A673 (cell line): ENCODE data around the gene SLC52A3. TPM values are rescaled to one million over a fixed set of nuclear protein-coding genes. Genes with fewer than 3 reads are reported as not detected.

Experiments used
- BruUV-seq: library from RNA; stranded (reverse); fragments of 400-500 nt; replicated peaks from 2 replicates; lab custom pipeline; 2021; lab: Mats Ljungman, UMichigan
- CTCF ChIA-PET: fragments of 300-600 bp; sonication (Branson Sonifier 250); formaldehyde crosslinking; loops from one replicate; lab custom pipeline; 2022; ENCODE audit warnings: antibody characterized with exemption; lab: Charles Lee
- POLR2A ChIA-PET: fragments of 300-600 bp; sonication (Branson Sonifier 250); formaldehyde crosslinking; loops from one replicate; lab custom pipeline; 2022; ENCODE audit warnings: antibody characterized with exemption; ENCODE audit not compliant: low non-redundant PET; lab: Charles Lee
- DNase-seq: peaks from one replicate; pipeline ENCODE4 v3.0.0-alpha.2; 2015; ENCODE audit warnings: low spot score
- H3K27ac ChIP-seq: fragments of 200-600 bp; sonication (generic); 2 replicates; pipeline ENCODE4 v1.5.1; 2016; ENCODE audit warnings: mixed run types, low read depth, mild to moderate bottlenecking, mixed read lengths, antibody characterized with exemption, low read length; ENCODE audit not compliant: poor library complexity, severe bottlenecking
- H3K27me3 ChIP-seq: fragments of 200-600 bp; sonication (generic); replicated peaks from 2 replicates; pipeline ENCODE4 v1.6.1; 2017; ENCODE audit warnings: mixed run types, low read depth, mild to moderate bottlenecking, mixed read lengths, antibody characterized with exemption, low read length; ENCODE audit not compliant: insufficient read depth, poor library complexity
- H3K36me3 ChIP-seq: fragments of 200-600 bp; sonication (generic); 2 replicates; pipeline ENCODE4 v1.6.1; 2016; ENCODE audit warnings: mixed run types, mild to moderate bottlenecking, mixed read lengths, antibody characterized with exemption, low read length; ENCODE audit not compliant: insufficient read depth, poor library complexity, severe bottlenecking
- H3K4me1 ChIP-seq: fragments of 200-600 bp; sonication (generic); 2 replicates; pipeline ENCODE4 v1.6.1; 2017; ENCODE audit warnings: mixed run types, mild to moderate bottlenecking, mixed read lengths, antibody characterized with exemption, low read length; ENCODE audit not compliant: insufficient read depth, poor library complexity, severe bottlenecking
- H3K4me3 ChIP-seq: fragments of 200-600 bp; sonication (generic); 2 replicates; pipeline ENCODE4 v1.5.1; 2016; ENCODE audit warnings: low read depth, mixed run types, mild to moderate bottlenecking, mixed read lengths, low read length; ENCODE audit not compliant: poor library complexity, severe bottlenecking
- H3K9me3 ChIP-seq: fragments of 200-600 bp; sonication (generic); 2 replicates; pipeline ENCODE4 v1.6.1; 2016; ENCODE audit warnings: mixed run types, low read depth, mild to moderate bottlenecking, mixed read lengths, antibody characterized with exemption, low read length; ENCODE audit not compliant: poor library complexity, severe bottlenecking
- CTCF ChIP-seq: fragments of 300-800, 200-600 bp; sonication (generic); conservative IDR thresholded peaks from 2 replicates; pipeline ENCODE4 v1.5.1; 2017; ENCODE audit warnings: low read depth, mild to moderate bottlenecking, antibody characterized with exemption, low read length, moderate library complexity, mixed read lengths
- EZH2 ChIP-seq: fragments of 200-600 bp; sonication (generic); IDR thresholded peaks from 2 replicates; pipeline ENCODE4 v1.6.1; 2017; ENCODE audit warnings: borderline replicate concordance, low read depth, mild to moderate bottlenecking, mixed read lengths, antibody characterized with exemption, low read length; ENCODE audit not compliant: poor library complexity, severe bottlenecking
- intact Hi-C: fragments of 100-400 bp; cut with micrococcal nuclease; formaldehyde crosslinking; loops from one replicate; pipeline ENCODE4 v1.10.0; 2022; ENCODE audit not compliant: unreplicated experiment
- total RNA-seq: library from RNA; stranded (reverse); gene quantifications from 2 replicates; pipeline ENCODE4 v1.2.3, GENCODE V29; 2021

The SLC52A3 gene
- total RNA-seq, 1 experiment from 2014 or later = not detected

DNA sequence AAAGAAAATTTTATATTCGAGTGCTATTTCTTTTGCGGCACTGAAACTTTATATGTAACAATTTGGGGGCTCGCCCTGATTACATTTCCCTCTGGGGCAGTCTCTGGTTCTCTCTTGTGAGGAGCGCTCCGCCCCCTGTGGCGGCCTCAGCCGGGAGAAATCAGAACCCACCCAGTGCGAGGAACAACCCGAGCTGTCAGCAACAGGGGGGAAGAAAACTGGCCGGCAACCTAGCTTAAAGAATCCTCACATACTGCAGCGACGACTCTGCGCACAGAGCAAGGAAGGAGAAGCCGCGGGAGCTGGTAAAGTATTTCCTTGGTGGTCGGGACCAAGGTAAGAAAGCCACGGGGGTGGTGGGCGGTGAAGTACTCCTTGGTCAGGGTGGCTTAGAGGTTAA lies 23.9 kb upstream of the SLC52A3 start:
- H3K9me3 ChIP-seq = peaks cover 6% of the 10 kb centered on the region
- ChIA-PET POLR2A (no interaction called here), CTCF (no interaction called here)
- no peak overlapping the region for H3K4me3 ChIP-seq
- no peak overlapping the region for H3K27ac ChIP-seq
- intact Hi-C loops = no loop called here
- BruUV-seq = no TSS peak
- no peak for DNase-seq
- no peaks in the 10 kb centered on the region for H3K36me3 ChIP-seq
- H3K4me1 ChIP-seq = no peaks in the 10 kb centered on the region
- peaks cover 6% of the 10 kb centered on the region for H3K27me3 ChIP-seq
- TF ChIP-seq CTCF (no peak), EZH2 (no peak)

DNA sequence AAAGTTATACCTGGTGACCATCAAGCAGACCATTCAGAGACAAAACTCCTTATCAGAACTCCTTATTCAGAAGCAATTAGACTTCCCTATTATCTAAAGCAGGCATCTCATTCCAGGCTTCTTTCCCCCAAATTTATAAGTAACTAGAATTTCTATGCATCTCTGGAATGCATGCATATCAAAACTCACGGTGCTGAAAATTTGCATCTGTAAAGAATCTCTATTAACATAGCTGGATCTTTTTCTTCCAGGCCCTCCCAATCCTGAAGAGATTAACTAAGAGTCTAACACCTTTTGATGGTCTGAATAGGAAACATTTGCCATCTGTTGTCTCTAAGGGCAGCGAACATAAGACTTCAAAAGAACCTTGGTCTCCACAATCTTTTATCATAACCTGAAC lies 22.8 kb upstream of the SLC52A3 start:
- Histone ChIP-seq H3K36me3 (no peaks in the 10 kb centered on the region), H3K4me3 (no peak overlapping the region), H3K9me3 (peaks cover 6% of the 10 kb centered on the region), H3K27me3 (peaks cover 6% of the 10 kb centered on the region), H3K27ac (no peak overlapping the region), H3K4me1 (no peaks in the 10 kb centered on the region)
- TF ChIP-seq EZH2 = no peak
- no peak for TF ChIP-seq CTCF
- ChIA-PET POLR2A (no interaction called here), CTCF (no interaction called here)
- DNase-seq = no peak
- intact Hi-C loops = no loop called here
- no TSS peak for BruUV-seq

DNA sequence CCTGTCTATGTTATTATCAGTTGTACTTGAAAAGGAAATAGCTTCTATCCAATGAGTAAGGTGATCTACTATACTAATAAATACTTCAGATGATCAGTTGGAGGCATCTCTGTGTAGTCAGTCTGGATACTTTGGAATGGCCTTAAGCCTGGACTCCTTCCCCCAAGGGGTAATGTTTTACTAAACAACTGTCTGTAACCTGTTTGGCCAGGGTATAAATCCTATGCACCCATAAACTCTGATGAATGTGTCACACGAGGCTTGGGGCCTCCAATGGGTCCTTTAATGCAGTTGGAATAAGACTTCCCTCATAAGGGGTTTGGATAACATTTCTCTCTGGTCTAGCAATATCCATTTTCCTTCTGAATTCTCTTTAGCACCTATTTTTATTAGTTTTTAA lies 19.5 kb upstream of the SLC52A3 start:
- H3K4me1 ChIP-seq = no peaks in the 10 kb centered on the region
- H3K9me3 ChIP-seq = peaks cover 6% of the 10 kb centered on the region
- TF ChIP-seq EZH2 (no peak), CTCF (no peak)
- intact Hi-C loops = no loop called here
- no TSS peak for BruUV-seq
- ChIA-PET POLR2A (no interaction called here), CTCF (no interaction called here)
- DNase-seq = no peak
- H3K27me3 ChIP-seq = no peaks in the 10 kb centered on the region
- no peak overlapping the region for H3K27ac ChIP-seq
- H3K4me3 ChIP-seq = no peak overlapping the region
- H3K36me3 ChIP-seq = no peaks in the 10 kb centered on the region
